ENCODE measurements around the gene CASTOR1. TPM values are rescaled to one million over a fixed set of nuclear protein-coding genes. Genes with fewer than 3 reads are reported as not detected.

The CASTOR1 gene
- total RNA-seq, 2 donors from 2014 or later, result 19.2 to 19.5 TPM

DNA sequence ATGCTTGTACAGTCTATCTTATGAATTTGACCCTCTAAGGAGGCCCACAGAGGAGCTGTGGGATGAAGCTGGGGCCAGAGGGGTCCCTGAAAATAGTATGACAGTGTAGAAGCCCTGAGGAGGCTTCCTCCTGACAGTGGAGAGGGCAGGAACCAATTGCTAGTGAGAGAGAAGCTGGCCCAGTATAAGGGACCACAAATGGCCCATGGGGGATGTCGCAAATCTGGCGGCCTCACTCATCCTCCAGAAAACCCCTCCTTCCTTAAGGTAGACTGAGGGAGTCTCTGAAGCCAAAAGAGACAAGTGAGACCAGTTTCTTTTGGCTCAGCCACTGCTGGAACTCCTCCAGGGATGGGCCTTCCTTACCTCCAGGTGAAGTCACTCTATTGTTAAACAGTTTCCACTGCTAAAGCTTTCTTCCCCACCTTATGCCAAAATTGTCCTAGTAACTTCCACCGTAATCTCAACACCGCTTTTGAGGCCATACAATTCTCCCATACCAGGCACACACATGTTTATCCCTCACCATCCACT, 17.8 kb upstream of the CASTOR1 start:
- no peaks in the 10 kb centered on the region for H3K9me3 ChIP-seq (ENCODE audit: control insufficient read depth, low read length)
- no peak overlapping the region for H3K27ac ChIP-seq (ENCODE audit: low read depth, low read length)
- Mint-ChIP-seq H3K9me3 (no peaks in the 10 kb centered on the region), H3K27ac (no peak overlapping the region), H3K36me3 (ENCODE audit: low read depth) (peaks cover 4% of the 10 kb centered on the region), H3K4me3 (no peak overlapping the region), H3K27me3 (ENCODE audit: insufficient read depth) (no peaks in the 10 kb centered on the region), H3K4me1 (peaks cover 10% of the 10 kb centered on the region)
- H3K36me3 ChIP-seq (ENCODE audit: control insufficient read depth, insufficient read depth, low read length), result no peaks in the 10 kb centered on the region
- H3K9ac ChIP-seq (ENCODE audit: extremely low read depth, low read length, poor library complexity, severe bottlenecking), result no peak overlapping the region
- TF ChIP-seq, protein P1, sequence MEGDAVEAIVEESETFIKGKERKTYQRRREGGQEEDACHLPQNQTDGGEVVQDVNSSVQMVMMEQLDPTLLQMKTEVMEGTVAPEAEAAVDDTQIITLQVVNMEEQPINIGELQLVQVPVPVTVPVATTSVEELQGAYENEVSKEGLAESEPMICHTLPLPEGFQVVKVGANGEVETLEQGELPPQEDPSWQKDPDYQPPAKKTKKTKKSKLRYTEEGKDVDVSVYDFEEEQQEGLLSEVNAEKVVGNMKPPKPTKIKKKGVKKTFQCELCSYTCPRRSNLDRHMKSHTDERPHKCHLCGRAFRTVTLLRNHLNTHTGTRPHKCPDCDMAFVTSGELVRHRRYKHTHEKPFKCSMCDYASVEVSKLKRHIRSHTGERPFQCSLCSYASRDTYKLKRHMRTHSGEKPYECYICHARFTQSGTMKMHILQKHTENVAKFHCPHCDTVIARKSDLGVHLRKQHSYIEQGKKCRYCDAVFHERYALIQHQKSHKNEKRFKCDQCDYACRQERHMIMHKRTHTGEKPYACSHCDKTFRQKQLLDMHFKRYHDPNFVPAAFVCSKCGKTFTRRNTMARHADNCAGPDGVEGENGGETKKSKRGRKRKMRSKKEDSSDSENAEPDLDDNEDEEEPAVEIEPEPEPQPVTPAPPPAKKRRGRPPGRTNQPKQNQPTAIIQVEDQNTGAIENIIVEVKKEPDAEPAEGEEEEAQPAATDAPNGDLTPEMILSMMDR (conservative IDR thresholded peaks at IDR 0.05), result no peak
- DNase-seq, result no peak
- no peaks in the 10 kb centered on the region for H3K27me3 ChIP-seq (ENCODE audit: control insufficient read depth, insufficient read depth, low read length, poor library complexity, severe bottlenecking)
- no peaks in the 10 kb centered on the region for H3K4me1 ChIP-seq (ENCODE audit: control insufficient read depth, insufficient read depth, low read length)
- 81 to 92% methylated on average over 4 of the region's 4 CpGs for WGBS, 2 experiments (ENCODE audit: insufficient coverage in 1 of 2, insufficient read length in 1 of 2)
- no peak overlapping the region for H3K4me3 ChIP-seq (ENCODE audit: low read length)

DNA sequence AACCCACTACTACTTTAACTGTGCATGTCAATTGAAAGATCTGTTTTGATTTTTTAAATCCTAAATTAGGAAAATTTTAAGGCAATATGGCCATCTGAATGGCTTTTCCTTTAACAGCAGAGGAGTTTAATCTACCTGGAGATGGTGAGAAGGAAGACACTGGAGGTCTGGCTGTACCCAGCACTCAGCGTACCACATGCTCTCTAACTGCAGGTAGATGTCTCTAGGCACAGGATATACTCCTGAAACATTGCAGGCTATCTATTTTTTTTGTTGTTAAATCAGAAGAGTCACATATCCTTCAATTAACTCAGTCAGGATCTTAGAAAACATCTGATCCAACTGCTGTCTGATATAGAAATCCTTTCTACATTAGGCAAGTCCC, 17.3 kb upstream of the CASTOR1 start:
- no peaks in the 10 kb centered on the region for H3K9me3 ChIP-seq (ENCODE audit: control insufficient read depth, low read length)
- H3K27me3 Mint-ChIP-seq (ENCODE audit: insufficient read depth), result no peaks in the 10 kb centered on the region
- 100% methylated on average over 1 of the region's 1 CpG for WGBS, 2 experiments (ENCODE audit: insufficient coverage in 1 of 2, insufficient read length in 1 of 2)
- no peaks in the 10 kb centered on the region for H3K36me3 ChIP-seq (ENCODE audit: control insufficient read depth, insufficient read depth, low read length)
- H3K27ac ChIP-seq (ENCODE audit: low read depth, low read length), result no peak overlapping the region
- H3K4me3 ChIP-seq (ENCODE audit: low read length), result no peak overlapping the region
- no peaks in the 10 kb centered on the region for H3K9me3 Mint-ChIP-seq
- H3K36me3 Mint-ChIP-seq (ENCODE audit: low read depth), result peaks cover 4% of the 10 kb centered on the region
- no peak overlapping the region for H3K9ac ChIP-seq (ENCODE audit: extremely low read depth, low read length, poor library complexity, severe bottlenecking)
- no peaks in the 10 kb centered on the region for H3K4me1 ChIP-seq (ENCODE audit: control insufficient read depth, insufficient read depth, low read length)
- no peak overlapping the region for H3K27ac Mint-ChIP-seq
- H3K27me3 ChIP-seq (ENCODE audit: control insufficient read depth, insufficient read depth, low read length, poor library complexity, severe bottlenecking), result no peaks in the 10 kb centered on the region
- DNase-seq, result no peak
- H3K4me3 Mint-ChIP-seq, result no peak overlapping the region
- peaks cover 10% of the 10 kb centered on the region for H3K4me1 Mint-ChIP-seq
- TF ChIP-seq, protein P1 (conservative IDR thresholded peaks at IDR 0.05), result no peak

DNA sequence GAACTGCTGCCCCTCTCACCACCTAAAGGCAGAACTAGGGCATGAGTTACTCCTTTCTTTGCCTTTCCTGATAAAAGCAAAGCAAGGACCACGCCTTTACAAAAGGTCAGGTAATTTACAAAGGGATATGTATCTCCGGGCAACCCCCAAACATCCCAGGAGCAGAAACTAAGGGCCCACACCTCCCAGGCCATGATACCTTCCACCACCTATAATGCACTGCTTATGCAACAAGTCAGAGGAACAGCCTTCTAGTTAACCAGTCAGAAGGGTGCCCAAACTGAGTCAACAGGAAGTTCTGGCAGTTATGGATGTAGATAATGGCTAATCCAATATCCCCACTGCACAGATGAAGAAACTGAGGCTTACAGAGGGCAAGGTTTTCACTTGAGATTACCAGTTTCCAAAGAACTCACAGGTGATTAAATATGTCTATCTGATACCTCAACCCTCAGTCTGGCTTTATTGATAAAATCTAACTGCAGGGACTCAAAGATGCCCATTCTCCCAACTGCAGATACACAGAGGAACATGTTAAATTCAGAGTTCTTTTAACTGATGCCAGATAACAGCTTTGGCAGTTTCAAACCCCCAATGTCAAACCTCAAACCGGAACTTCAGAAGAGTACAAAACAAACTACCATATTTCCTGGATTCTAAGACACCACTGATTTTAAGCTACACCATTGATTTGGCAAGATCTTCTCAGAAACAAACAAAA, 16.8 kb upstream of the CASTOR1 start:
- Mint-ChIP-seq H3K36me3 (ENCODE audit: low read depth) (peaks cover 6% of the 10 kb centered on the region), H3K27me3 (ENCODE audit: insufficient read depth) (no peaks in the 10 kb centered on the region), H3K9me3 (no peaks in the 10 kb centered on the region), H3K27ac (no peak overlapping the region), H3K4me3 (no peak overlapping the region), H3K4me1 (peaks cover 8% of the 10 kb centered on the region)
- Histone ChIP-seq H3K9ac (ENCODE audit: extremely low read depth, low read length, poor library complexity, severe bottlenecking) (no peak overlapping the region), H3K4me3 (ENCODE audit: low read length) (no peak overlapping the region), H3K27me3 (ENCODE audit: control insufficient read depth, insufficient read depth, low read length, poor library complexity, severe bottlenecking) (no peaks in the 10 kb centered on the region), H3K27ac (ENCODE audit: low read depth, low read length) (no peak overlapping the region), H3K36me3 (ENCODE audit: control insufficient read depth, insufficient read depth, low read length) (no peaks in the 10 kb centered on the region), H3K4me1 (ENCODE audit: control insufficient read depth, insufficient read depth, low read length) (no peaks in the 10 kb centered on the region), H3K9me3 (ENCODE audit: control insufficient read depth, low read length) (no peaks in the 10 kb centered on the region)
- DNase-seq, result no peak
- WGBS, 2 experiments (ENCODE audit: insufficient coverage in 1 of 2, insufficient read length in 1 of 2), result 95% methylated on average over 3 of the region's 3 CpGs; no CpG with 5 or more reads in 1 of the 2 experiments
- TF ChIP-seq, protein P1 (conservative IDR thresholded peaks at IDR 0.05), result no peak

All from endodermal cell (in vitro differentiated cells).